Ovary (tissue), 9 donors: ENCODE results near the gene ZNF597. TPM values are rescaled to one million over a fixed set of nuclear protein-coding genes. Genes with fewer than 3 reads are reported as not detected.

ENCODE experiments used
- DNase-seq, 5 donors: peaks; one replicate each; pipeline ENCODE4 v3.0.0-alpha.2; 2019 to 2020
- H3K27ac ChIP-seq, 2 donors: fragments of 200-600 bp; one replicate each; pipeline versions ENCODE4 v1.5.1 to v1.8.0; 2019 to 2022
- H3K27me3 ChIP-seq: fragments of 200-600 bp; one replicate; pipeline ENCODE4 v1.8.0; 2022
- H3K36me3 ChIP-seq: fragments of 200-600 bp; sonication (generic); one replicate; pipeline ENCODE4 v1.5.1; 2019
- H3K4me1 ChIP-seq: one replicate; pipeline ENCODE4 v1.8.1; 2013; ENCODE audit warnings: mild to moderate bottlenecking, moderate library complexity; ENCODE audit not compliant: insufficient read depth
- H3K4me3 ChIP-seq: fragments of 200-600 bp; sonication (generic); one replicate; pipeline ENCODE4 v1.5.1; 2017
- H3K9me3 ChIP-seq, 2 donors: fragments of 200-600 bp in 1 of 2; sonication (generic) in 1 of 2; one replicate each; pipeline versions ENCODE4 v1.5.1 to v1.8.1; 2013 to 2019; ENCODE audit warnings: mild to moderate bottlenecking in 1 of 2, moderate library complexity in 1 of 2
- EP300 ChIP-seq: sonication (generic); formaldehyde crosslinking; IDR thresholded peaks from one replicate; pipeline ENCODE4 v1.6.1; 2017; ENCODE audit warnings: antibody characterized with exemption
- POLR2A ChIP-seq: fragments of 450-650 bp; IDR thresholded peaks from one replicate; pipeline ENCODE4 v1.6.1; 2017; ENCODE audit warnings: antibody characterized with exemption, mild to moderate bottlenecking, moderate library complexity
- WGBS, 3 donors: extraction: QIAGEN DNeasy Blood & Tissue Kit in 1 of 3; methylation state at CpG; one replicate each; pipeline versions ENCODE4 v1.1.5 to v1.1.7; 2013 to 2017; 5-methylcytosine and 5-hydroxymethylcytosine counted together
- intact Hi-C, 4 donors: fragments of 100-400 bp; cut with DNase I; formaldehyde crosslinking; loops; one replicate each; pipeline versions ENCODE4 v1.11.0 to v1.15.1; 2022 to 2023
- polyA plus RNA-seq, 2 donors: library from polyadenylated mRNA; stranded (reverse); fragments of 200-250 nt in 1 of 2; fragments of 350-450 nt in 1 of 2; fragmentation: Illumina TruSeq in 1 of 2; extraction: RNeasy Lipid Tissue Mini Kit (QIAGEN cat#74804) in 1 of 2; gene quantifications; one replicate each; pipeline ENCODE4 v1.2.3, GENCODE V29; 2013 to 2014
- total RNA-seq, 7 donors: library from RNA; depleted of rRNA in 2 of 7; stranded (reverse); fragments of >200 nt in 2 of 7; fragmentation: NEBNext Ultra II Directional in 3 of 7; extraction: Animal tissue kit (Norgen Biotek cat#: 25700) in 3 of 7; gene quantifications; one replicate each; pipeline versions ENCODE4 v1.1.0 to v1.2.4, GENCODE V29; 2016 to 2023
- TF ChIP-seq, protein P1 (sequence below), 3 donors: fragments of 450-650 bp in 2 of 3; fragments of 200-600 bp in 1 of 3; IDR thresholded peaks; one replicate each; pipeline versions ENCODE4 v1.5.1 to v1.8.0; 2016 to 2022; ENCODE audit warnings: antibody characterized with exemption in 3 of 3, mild to moderate bottlenecking in 1 of 3
- donor health status: DM: no; HTN: no; CAD: no; lungs with moderate emphysema.
- donor health status: DM: no; HTN: no; CAD: no.
- donor health status: Bipolar disorder and iron deficiency.
- donor health status: DM: yes; HTN: yes; CAD: no.
- donor health status: DM: no; HTN: no; CAD: no.
- donor health status: DM: yes; HTN: yes; CAD: no.

The ZNF597 gene
- total and polyA plus RNA-seq, 9 donors: 1.6 to 3.8 (median 3.0) TPM

DNA sequence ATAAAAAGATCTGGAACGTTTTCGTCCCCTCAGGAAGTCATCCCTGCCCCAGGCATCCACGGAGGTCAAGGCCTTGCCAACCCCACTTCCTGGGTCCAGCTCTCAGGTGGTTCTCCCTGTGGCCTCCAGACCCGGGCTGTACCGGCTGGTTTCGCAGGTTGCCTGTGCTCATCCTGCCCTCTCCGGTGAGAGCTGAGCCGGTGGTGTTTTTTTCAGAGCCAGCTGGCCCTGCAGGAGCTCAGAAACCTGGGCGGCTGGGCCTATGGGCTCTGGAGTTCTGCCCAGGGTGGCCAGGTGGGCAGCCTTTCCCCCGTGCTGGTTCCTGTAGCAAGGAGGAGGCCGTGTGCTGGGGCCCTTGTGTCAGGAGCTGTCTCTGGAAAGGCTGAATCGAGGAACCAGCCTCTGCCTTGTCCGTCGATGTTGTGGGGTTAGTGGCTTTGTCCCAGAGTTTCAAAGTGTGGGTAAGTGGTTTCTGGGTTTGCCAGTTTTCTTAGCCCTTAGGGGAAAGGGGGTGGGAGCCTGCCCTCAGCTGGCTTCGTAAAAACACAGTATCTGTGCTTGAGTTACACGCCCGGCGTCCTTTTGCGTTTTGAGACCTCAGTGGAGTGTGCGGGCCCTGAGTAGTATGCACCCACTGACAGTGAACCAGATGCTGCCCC is 28.3 kb upstream of the ZNF597 start:
- H3K27ac ChIP-seq: no peak overlapping the region
- no peaks in the 10 kb centered on the region for H3K9me3 ChIP-seq
- peaks cover 4% of the 10 kb centered on the region for H3K4me1 ChIP-seq
- intact Hi-C loops: no loop called here
- no peak overlapping the region for H3K4me3 ChIP-seq
- no peaks in the 10 kb centered on the region for H3K36me3 ChIP-seq
- 86 to 92% (median 89%) methylated on average over 20 of the region's 20 CpGs for WGBS, 3 donors
- no peaks in the 10 kb centered on the region for H3K27me3 ChIP-seq
- DNase-seq: no peak
- TF ChIP-seq, protein P1, sequence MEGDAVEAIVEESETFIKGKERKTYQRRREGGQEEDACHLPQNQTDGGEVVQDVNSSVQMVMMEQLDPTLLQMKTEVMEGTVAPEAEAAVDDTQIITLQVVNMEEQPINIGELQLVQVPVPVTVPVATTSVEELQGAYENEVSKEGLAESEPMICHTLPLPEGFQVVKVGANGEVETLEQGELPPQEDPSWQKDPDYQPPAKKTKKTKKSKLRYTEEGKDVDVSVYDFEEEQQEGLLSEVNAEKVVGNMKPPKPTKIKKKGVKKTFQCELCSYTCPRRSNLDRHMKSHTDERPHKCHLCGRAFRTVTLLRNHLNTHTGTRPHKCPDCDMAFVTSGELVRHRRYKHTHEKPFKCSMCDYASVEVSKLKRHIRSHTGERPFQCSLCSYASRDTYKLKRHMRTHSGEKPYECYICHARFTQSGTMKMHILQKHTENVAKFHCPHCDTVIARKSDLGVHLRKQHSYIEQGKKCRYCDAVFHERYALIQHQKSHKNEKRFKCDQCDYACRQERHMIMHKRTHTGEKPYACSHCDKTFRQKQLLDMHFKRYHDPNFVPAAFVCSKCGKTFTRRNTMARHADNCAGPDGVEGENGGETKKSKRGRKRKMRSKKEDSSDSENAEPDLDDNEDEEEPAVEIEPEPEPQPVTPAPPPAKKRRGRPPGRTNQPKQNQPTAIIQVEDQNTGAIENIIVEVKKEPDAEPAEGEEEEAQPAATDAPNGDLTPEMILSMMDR (IDR thresholded peaks at IDR 0.05): no peak
- TF ChIP-seq POLR2A (no peak), EP300 (no peak)

GRCh38 chr16:3470723-3471122 is 27.4 kb upstream of the ZNF597 start:
- Histone ChIP-seq H3K27ac (no peak overlapping the region), H3K4me3 (no peak overlapping the region), H3K36me3 (no peaks in the 10 kb centered on the region), H3K9me3 (no peaks in the 10 kb centered on the region), H3K27me3 (no peaks in the 10 kb centered on the region), H3K4me1 (peaks cover 4% of the 10 kb centered on the region)
- no peak for DNase-seq
- intact Hi-C loops: no loop called here
- 87 to 89% (median 87%) methylated on average over 9 of the region's 9 CpGs for WGBS, 3 donors
- TF ChIP-seq EP300: no peak
- TF ChIP-seq, protein P1 (IDR thresholded peaks at IDR 0.05): no peak
- TF ChIP-seq POLR2A: no peak

DNA sequence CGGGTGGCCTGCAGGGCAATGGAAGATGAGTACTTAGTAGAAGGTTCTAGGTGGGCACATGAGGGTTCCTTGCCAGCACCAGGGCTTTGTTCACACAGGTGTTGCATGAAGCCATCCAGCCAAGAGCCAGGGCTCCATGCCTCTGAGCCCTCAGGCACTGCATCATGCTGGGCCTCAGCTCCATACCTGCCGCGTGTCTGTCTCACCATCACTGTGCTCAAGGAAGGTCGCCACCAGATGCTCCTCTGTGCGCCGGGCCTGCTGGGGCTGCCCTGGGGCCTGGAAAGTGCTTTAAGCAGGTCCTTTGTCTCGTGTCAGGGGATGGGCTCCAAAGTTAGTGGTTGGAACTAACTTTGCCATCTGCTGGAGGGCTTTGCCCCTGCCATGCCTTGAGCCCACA is 26.4 kb upstream of the ZNF597 start:
- no peak for DNase-seq
- H3K4me1 ChIP-seq: peaks cover 4% of the 10 kb centered on the region
- H3K36me3 ChIP-seq: no peaks in the 10 kb centered on the region
- no peak overlapping the region for H3K4me3 ChIP-seq
- H3K9me3 ChIP-seq: no peaks in the 10 kb centered on the region
- intact Hi-C loops: no loop called here
- no peaks in the 10 kb centered on the region for H3K27me3 ChIP-seq
- WGBS, 3 donors: 87 to 94% (median 90%) methylated on average over 7 of the region's 7 CpGs
- no peak overlapping the region for H3K27ac ChIP-seq
- TF ChIP-seq, protein P1 (IDR thresholded peaks at IDR 0.05): no peak
- TF ChIP-seq POLR2A (no peak), EP300 (no peak)

GRCh38 chr16:3468501-3468900 is 25.2 kb upstream of the ZNF597 start:
- Histone ChIP-seq H3K9me3 (no peaks in the 10 kb centered on the region), H3K4me1 (peaks cover 4% of the 10 kb centered on the region), H3K27me3 (no peaks in the 10 kb centered on the region), H3K36me3 (no peaks in the 10 kb centered on the region), H3K4me3 (no peak overlapping the region), H3K27ac (no peak overlapping the region)
- intact Hi-C loops: no loop called here
- WGBS, 3 donors: 51 to 58% (median 57%) methylated on average over 15 of the region's 15 CpGs
- TF ChIP-seq POLR2A: no peak
- TF ChIP-seq, protein P1 (IDR thresholded peaks at IDR 0.05): no peak
- no peak for TF ChIP-seq EP300
- DNase-seq: no peak
